Urothelium cell line (cell line): Measurements from ENCODE around the gene KRT28.
"Not testable (repeated sequence)": the region's sequence is repeated elsewhere in the genome, so short reads cannot be mapped to it uniquely, and the experiment has no call there.

ENCODE experiments used
- DNase-seq: peaks from one replicate; pipeline ENCODE4 v3.0.0; 2011; ENCODE audit warnings: low spot score, mixed read lengths
- FAIRE-seq: peaks from 2 replicates; lab custom pipeline; 2011; peaks lifted over from hg19 to GRCh38; lab: Jason Lieb, UNC

KRT28 gene

DNA sequence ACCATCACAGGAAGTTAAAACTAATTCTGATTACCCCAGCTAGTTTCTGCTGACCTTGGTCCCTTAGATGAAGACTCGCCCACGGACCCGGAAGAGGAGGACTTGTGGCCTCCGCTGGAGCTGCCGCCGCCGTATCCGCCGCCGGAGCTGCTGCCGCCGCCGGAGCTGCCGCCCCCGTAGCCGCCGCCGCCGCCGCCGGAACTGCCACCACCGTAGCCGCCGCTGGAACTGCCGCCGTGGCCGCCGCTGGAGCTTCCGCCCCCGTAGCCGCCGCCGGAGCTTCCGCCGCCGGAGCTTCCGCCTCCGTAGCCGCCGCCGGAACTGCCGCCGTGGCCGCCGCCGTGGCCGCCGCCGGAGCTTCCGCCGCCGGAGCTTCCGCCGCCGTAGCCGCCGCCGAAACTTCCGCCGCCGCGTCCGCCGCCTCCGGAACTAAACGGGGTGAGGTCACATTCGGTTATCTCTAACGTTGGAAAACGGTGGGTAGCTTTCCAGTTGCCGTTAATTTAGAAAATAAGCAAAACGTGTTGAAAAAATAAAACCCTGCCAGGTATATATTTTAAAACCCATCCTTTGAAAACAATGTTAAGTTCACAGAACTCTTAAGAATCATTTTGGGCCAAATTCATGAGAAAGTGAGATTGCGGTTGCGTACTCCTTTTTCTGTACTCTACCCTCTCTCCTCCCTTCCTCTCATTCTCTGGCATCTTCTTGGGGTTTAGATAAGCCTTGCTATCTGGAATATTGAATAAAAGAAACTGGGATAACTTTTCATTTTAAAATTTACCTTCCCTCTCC lies 19.2 kb upstream of the KRT28 start:
- DNase-seq (peak; percentile 90), FAIRE-seq (no peak)

DNA sequence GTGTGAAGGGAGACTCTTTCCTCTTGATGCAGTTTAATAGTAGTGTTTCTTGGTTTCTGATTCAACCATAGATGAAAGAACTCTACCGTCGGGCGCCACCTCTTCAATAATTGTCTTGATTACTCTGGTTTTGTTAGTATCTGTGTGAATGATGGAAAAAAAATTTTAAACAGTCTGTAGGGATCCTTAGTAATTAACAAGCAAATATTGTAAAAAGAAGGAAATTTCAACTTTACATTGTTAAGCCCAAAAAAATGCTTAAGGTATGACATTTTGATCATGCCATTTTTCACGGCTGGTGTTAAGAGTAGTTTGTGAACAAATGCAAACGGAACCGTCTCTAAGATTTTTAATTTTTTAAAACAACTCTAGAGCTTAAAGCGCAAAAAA lies 18.6 kb upstream of the KRT28 start:
- DNase-seq (no peak), FAIRE-seq (no peak)

DNA sequence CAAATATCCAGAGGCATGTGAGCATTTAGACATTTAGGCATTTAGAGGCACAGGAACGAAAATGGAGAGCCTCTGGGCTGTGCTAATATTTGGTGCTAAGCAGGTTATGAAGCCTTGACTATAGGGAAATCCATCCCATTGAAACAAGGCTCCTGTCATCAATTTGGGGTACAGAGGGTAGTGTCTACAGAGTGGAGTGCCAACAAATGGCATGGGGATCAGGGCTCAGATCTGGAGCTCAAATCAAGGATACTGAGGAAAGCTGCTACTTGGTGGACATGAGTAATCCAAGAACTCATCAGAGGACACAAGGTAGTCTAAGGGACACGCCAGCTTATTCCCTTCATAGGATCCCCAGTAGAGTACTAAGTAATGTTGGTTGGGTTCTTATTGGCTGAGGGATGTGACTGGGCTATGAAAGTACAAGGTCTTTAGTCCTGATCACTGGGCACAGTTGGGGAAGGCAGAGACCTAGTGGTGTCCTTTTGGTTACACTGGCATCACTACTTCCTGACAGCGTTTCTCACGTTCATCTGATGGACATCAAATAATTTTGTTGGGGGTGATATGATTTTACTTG lies 17.4 kb upstream of the KRT28 start:
- DNase-seq: no peak
- FAIRE-seq: no peak

DNA sequence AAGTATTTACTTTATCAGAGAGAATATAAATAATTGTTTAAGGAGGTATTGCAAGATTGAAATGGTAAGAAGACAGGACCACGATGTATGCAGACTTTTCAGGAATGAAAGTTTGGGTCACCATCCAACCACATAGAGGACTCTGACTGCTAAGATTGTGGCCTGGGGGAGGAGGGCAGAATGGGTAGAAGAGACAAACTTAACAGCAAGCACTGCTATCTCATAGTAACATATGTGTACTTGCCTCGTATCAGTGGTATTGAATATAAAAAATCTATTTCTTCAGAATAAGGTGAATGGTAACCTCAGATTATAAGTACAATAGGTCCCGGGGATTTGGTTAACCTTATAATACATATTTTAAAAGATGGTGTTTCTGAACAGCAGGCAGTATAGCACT lies 16.8 kb upstream of the KRT28 start:
- DNase-seq (no peak), FAIRE-seq (no peak)

DNA sequence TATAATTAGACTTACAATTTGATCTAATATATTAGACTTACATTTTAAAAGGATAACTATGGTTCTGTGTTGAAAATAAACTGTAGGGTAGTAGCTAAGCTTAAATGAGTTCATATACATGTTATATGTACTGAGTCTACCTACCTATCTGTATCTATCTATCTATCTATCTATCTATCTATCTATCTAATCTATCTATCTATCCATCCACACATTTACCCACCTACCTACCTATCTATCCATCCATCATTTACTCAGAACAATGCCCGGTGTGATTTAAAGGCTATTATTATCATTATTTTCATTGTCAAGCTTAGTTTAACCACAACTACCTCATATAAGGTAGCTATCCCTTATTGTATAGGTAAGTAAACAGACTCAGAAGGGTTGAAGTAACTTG lies 15.6 kb upstream of the KRT28 start:
- FAIRE-seq: no peak
- no peak for DNase-seq

DNA sequence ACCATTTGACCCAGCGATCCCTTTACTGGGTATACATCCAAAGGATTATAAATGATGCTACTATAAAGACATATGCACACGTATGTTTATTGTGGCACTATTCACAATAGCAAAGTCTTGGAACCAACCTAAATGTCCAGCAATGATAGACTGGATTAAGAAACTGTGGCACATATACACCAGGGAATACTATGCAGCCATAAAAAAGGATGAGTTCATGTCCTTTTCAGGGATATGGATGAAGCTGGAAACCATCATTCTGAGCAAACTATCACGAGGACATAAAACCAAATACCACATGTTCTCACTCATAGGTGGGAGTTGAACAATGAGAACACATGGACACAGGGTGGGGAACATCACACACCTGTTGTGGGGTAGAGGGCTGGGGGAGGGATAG lies 14.9 kb upstream of the KRT28 start:
- FAIRE-seq, DNase-seq: not testable (repeated sequence)

DNA sequence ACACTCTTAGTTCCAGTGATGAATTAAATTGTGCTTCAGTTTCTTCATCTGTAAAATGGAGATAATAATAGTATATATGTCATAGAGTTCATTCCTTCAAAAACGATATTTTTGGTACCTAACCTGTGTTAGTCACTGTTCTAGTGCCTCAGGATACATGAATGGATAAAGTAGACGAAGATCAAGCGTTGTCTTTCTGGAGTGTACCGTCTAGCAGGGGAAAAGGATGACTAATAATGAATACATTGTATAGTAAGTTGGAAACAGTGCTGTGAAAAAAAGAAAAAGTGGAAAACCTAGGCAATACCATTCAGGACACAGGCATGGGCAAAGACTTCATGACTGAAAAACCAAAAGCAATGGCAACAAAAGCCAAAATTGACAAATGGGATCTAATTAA lies 14.0 kb upstream of the KRT28 start:
- DNase-seq: no peak
- no peak for FAIRE-seq

DNA sequence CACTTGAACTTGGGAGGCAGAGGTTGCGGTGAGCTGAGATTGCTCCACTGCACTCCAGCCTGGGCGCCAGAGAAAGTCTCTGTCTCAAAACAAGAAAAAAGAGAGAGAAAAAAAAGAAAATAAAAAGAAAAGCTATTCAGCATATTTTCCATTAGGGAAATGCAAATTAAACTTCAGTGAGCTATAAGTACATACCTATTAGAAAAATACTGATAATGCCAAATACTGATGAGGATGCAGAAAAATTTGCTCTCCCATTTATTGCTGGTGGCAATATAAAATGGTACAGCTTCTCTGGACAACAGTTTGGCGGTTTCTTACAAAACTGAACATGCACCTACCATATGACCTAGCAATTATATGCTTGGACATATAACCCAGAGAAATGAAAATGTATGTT lies 12.9 kb upstream of the KRT28 start:
- DNase-seq (no peak), FAIRE-seq (no peak)

DNA sequence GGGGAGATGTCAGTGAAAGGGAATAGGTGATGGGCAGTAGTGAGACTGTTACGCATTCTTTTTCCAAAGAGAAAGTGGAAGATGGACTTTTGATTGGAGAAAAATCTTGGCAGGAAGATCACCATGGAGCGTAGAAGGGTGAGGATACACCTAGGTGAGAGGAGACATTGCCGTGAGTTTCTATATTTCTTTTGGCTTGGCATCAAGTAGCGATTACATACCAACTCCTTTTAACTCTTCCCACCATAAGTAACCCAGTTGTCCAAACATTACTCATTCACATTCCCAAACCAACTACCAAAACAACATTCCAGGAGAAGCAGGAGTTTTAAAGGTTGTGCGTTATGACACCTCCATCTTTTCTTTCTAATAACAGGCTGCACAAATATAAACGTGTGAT lies 10.7 kb upstream of the KRT28 start:
- DNase-seq: peak; percentile 23
- no peak for FAIRE-seq

DNA sequence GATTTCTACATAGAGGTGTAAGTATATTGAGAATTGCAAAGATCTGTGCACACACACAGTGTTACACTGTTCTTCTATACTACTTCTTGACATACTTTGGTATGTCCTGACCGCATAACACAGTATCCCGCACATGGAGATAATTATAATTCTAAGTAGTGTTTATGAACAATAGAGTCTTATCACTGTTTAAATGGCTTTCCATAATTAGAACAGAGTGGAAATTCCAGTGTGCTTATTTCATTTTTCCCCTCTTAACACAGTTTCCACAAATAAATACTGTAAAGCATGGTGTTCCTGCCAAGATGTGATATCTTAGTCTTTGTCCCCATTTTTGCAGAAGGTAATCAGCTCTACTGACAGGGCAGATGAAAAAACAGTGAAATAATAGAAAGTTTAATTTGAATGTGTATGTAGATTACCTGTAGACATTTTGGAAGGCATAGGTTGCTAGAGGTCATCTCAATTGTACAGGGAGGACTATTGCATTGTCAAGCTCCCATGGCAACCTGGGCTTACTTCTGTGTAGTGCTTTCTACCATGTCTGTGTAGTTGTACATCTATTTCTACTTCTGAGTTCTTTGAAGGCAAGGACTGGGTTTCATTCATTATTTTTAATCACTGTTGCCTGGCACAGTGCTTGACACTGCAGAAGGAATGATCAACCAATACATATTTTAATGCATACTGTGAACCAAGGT lies 10.1 kb upstream of the KRT28 start:
- no peak for DNase-seq
- no peak for FAIRE-seq

DNA sequence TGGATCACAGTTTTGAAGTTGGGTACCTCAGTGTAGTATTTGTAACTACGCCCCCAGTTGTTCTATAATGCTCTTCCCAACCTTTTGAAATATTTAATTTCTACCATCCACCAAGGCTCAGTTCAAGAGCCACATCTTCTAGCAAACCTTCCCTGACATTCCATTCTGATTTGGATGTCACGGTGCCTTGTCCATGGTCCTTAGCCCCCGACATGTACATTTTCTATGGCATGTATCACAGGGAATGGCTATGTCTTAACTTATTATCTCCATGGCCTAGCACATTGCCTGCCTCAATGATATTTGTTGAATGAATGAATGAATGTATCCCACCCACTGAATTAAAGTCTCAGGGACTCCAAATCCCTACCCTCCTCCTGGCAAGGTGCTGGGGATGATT lies 6.4 kb upstream of the KRT28 start:
- FAIRE-seq (no peak), DNase-seq (no peak)

DNA sequence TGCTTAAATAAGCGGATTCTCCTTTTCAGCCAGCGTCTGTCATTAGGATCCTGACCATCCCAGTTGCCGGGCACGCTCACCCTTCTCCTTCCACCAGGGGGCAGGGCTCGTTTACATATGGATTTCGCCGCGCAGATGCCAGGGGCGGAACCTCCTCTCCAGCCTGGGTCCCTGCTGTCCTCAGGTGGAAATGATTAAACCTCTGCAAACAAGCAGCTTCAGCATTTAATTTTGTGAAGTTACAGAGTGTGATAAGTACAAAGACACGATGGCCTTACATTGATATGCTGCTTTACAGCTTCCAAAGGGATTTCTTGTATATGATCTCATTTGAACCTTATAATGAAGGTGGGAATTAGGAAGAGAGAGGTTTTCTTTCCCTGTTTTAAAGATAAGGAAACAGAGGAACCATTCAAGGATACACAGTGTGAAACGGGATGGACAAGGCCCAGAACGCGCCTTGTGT lies 3.9 kb upstream of the KRT28 start:
- no peak for FAIRE-seq
- peak; percentile 85 for DNase-seq

DNA sequence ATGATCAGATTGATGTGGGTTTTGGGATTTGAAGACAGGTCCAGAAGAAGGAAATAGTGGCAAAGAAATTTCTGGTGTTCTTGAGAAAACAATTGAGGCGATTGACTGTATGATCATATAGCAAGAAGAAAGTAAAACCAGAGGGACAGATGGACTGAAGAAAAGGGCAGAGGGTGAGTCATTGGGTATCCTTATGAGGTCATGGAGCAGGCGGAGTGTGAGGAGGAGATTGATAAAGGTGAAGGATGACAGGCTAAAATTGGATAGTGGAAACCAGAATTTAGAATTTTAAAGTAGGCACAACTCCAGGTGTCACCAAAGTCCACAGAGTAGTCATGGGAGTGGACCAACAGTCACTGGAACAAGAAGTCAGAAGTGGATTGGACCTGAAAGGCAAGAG lies 1.4 kb upstream of the KRT28 start:
- FAIRE-seq: no peak

DNA sequence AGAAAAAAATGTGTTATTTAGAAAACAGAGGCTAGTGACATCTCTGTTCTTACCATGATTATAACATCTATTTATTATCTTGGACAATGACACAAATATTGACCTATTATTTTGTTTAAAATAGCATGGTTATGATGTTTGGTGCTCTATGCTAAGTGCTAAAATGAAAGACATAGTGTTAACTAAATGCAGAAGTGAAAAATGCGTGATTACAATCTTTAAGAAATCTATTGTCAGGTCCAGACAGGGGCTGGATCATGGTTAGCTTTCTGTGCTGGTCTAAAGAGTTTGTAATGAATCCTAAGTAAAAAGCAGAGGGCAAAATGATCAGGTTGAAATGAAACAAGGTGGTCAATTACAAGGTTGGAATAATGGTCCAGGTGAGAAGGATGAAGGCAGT lies 622 bp upstream of the KRT28 start:
- no peak for FAIRE-seq

More for the DNA sequence above, 1.4 kb upstream of the KRT28 start:
- no peak for DNase-seq

DNA sequence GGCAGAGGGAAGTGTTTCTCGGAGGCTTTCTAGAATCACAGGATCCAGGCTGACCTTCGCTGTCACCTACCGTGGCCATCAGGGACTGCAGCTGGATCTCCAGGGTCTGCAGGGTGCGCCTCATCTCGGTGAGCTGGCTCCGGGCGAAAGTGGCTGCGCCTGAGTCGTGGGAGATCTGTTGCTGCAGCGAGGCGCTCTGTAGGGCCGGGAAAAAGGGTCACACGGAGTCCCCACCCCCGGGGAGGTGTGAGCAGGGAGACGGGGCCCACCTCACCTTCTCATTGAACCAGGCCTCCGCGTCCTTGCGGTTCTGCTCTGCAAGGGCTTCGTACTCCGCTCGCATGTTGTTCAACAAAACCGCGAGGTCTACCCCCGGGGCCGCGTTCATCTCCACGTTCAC lies 2.9 kb downstream of the KRT28 start:
- no peak for DNase-seq
- FAIRE-seq: no peak

More for the DNA sequence above, 622 bp upstream of the KRT28 start:
- DNase-seq: no peak

DNA sequence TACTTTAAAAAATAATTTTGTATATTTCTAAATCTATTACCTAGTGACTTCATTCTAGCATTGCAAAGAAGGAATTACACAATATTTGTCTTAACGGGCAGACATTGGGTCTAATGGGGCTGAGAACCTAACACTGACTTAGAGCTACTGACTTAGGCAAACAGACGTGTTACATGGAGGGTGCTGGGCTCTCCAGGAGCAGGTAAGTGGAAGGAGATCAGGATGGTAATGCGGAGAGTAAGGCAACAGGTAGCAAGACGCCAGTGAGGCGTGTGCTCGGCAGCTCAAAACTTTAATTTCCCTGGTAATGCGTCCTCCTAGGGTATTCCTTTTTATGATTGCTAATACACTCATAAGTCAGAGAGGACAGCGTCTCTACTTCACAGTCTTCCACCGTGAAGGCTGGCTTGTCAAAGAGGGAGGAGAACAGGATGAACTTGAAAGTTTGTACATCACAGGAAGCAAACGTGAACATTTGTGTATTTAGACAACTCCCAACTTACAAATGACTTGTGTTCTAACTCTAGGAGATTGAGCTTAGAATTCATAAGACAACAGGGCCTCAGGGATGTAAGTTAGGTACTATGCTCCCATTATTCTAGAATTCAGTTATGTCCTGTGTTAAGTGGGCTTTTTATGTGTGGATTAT lies 4.6 kb downstream of the KRT28 start:
- DNase-seq (no peak), FAIRE-seq (no peak)

DNA sequence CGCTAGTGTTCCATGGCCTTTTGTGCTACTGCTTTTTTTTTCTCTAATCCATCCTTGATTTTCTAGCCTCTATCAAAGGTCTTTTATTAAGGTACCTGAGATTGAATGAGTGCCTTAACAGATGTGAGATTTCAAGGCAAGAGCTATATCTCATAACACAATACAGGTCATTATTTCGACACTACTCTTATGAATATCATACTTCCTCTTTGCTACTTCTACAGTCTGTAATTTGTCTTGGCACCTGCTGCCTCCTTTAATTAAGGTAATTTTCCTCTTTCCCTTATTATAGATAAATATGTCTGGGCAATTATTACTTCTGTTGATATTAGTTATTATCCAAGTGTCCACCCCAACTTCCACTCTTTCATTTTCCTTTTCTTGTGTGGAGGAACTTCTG lies 5.3 kb downstream of the KRT28 start:
- FAIRE-seq (no peak), DNase-seq (no peak)

DNA sequence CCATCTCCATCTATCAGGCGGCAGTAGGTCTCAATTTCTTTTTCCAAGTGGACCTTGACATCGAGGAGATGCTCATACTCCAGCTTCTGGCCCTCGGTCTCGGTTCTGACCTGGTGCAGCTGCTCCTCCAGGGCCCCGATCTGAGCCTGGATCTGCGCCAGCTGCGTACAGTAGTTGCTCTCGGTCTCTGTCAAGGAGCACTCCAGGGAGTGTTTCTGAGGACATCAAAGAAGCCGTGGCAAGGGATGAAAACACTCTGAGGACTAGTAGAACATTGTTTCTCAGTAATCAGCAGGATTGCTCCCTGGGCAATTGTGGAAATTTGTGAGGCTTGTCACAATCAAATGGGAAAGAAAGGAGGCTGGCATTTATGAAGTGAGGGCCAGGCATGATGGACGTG lies 5.9 kb downstream of the KRT28 start:
- no peak for DNase-seq
- FAIRE-seq: no peak

DNA sequence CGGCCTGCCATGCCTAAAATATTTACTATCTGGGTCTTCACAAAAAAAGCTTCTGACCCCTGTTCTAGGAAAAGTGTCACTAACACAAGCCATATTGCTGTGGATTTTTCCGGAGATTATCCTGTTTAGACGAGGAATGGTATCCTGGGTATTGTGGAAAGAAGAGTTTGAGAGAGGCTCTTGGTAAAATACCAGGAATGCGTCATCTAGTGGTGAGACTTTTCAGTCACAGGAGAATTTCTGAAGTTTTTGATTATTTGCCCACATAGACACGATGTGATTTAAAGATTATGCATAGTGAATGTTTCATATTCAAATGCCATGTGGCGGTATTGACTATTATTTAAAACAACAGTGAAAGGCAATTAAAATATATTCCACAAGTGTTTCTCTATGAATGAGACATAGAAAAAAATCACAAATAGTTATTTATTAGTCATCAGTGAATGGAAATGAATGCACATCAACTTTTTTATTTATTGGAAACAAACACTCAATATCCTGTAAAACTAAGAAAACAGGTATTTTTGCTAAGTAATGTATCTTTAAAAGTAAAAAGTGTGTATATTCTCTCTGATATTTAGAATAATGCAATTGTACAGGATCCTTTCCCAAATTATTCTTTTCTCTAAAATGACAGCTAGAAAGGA lies 7.8 kb downstream of the KRT28 start:
- FAIRE-seq (no peak), DNase-seq (peak; percentile 27)

DNA sequence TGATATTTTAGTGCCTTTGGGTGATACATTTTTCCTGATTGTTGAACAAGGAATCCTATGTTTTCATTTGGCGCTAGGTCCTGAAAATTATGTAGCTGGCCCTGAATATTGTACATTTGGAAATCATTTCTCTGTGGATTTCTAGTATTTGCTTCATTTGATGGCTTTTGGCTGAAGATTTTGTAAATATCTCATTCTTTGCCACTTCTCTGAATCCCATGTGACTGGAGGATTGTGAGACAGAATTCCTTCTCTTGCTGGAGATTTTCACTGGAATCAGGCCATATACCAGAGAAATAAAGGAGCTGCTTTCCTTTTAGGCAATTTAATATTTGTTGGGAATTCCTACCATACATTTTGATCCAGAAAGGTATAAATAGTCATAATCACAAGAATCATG lies 8.6 kb downstream of the KRT28 start:
- FAIRE-seq (no peak), DNase-seq (no peak)

DNA sequence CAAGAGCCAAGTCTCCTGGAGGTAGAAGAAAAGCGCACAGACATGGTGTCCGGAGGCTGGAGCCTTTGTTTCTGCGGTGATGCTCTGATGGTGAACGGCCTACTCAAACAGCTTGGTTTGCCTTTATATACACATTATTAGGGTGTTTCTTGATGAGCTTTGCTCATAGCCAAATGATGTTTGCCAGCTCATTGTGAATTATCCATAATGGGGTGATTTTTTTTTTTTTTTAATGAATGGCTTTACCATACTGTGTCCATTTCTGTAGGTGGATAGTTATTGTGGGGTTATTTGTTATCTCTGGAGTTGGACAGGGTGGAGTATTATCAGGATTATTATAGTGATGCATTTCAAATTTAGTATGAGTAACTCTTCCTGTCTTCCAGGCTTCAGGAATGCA lies 17.3 kb downstream of the KRT28 start, which contains the start of gene KRT27:
Gene KRT27, minus strand, starts transcription at position 101 of the 400 bp plus-strand sequence. Its CDS starts 57 bp downstream, at position 44.
- DNase-seq: no peak
- FAIRE-seq: no peak
